Measurements from ENCODE around the gene RAB3D. TPM values are rescaled to one million over a fixed set of nuclear protein-coding genes. Genes with fewer than 3 reads are reported as not detected.

RAB3D gene
- total RNA-seq, 1 experiment from 2014 or later = 29.4 TPM

- Histone ChIP-seq H2BK15ac (ENCODE audit: low read depth, low read length) (no peak overlapping the region), H3K4me2 (ENCODE audit: insufficient read depth, insufficient read length, low read length) (no peak overlapping the region), H2AFZ (ENCODE audit: low read length) (no peak overlapping the region), H4K91ac (ENCODE audit: insufficient read length, low read depth, low read length) (no peak overlapping the region), H3K27me3 (ENCODE audit: insufficient read depth, low read length) (no peaks in the 10 kb centered on the region), H3K23ac (ENCODE audit: insufficient read length, low read depth, low read length) (no peak overlapping the region), H2AK5ac (ENCODE audit: insufficient read length, low read length) (no peak overlapping the region), H2BK5ac (ENCODE audit: insufficient read length, low read length) (no peak overlapping the region), H4K20me1 (ENCODE audit: control insufficient read depth, insufficient read depth, insufficient read length) (no peaks in the 10 kb centered on the region), H3K27ac (ENCODE audit: insufficient read length, low read depth, low read length) (no peak overlapping the region), H2BK12ac (ENCODE audit: insufficient read length, low read depth, low read length) (no peak overlapping the region), H3K18ac (ENCODE audit: insufficient read length, low read depth, low read length) (no peak overlapping the region), H2BK120ac (ENCODE audit: low read depth, low read length, poor library complexity, severe bottlenecking) (no peak overlapping the region), H4K5ac (ENCODE audit: insufficient read length, low read depth, low read length) (no peak overlapping the region), H3K79me1 (ENCODE audit: insufficient read depth, low read depth, low read length, poor library complexity, severe bottlenecking) (no peaks in the 10 kb centered on the region), H3K4ac (ENCODE audit: low read depth, low read length) (no peak overlapping the region), H2BK20ac (ENCODE audit: low read depth, low read length, poor library complexity, severe bottlenecking) (no peak overlapping the region), H4K8ac (replicated peaks; ENCODE audit: insufficient read length, low read depth, low read length) (no peak overlapping the region), H3T11ph (ENCODE audit: low read length) (no peak overlapping the region), H3K23me2 (ENCODE audit: insufficient read length, low read depth, low read length, poor library complexity, severe bottlenecking) (peaks cover 8% of the 10 kb centered on the region), H3K79me2 (ENCODE audit: insufficient read depth, low read length) (no peaks in the 10 kb centered on the region), H3K56ac (ENCODE audit: insufficient read length, low read depth, low read length) (no peak overlapping the region), H3K9ac (ENCODE audit: extremely low read depth, insufficient read length, low read length) (no peak overlapping the region), H3K9me3 (ENCODE audit: control insufficient read depth, low read depth, low read length) (no peaks in the 10 kb centered on the region), H3K4me1 (ENCODE audit: insufficient read depth, low read length) (no peaks in the 10 kb centered on the region; the same call in 1 of the 2 replicates), H3K14ac (ENCODE audit: insufficient read depth, low read length) (no peak overlapping the region)
- no peak for TF ChIP-seq CTCF (conservative IDR thresholded peaks at IDR 0.05)
- peaks cover 3 to 7% of the 10 kb centered on the region in 2 experiments; a peak in 3 of 5 replicates for H3K9me3 Mint-ChIP-seq
- DNase-seq = no peak
- peaks cover 19 to 22% of the 10 kb centered on the region in 2 experiments for H3K4me1 Mint-ChIP-seq
- H3K27ac Mint-ChIP-seq = no peak overlapping the region
- H3K4me3 Mint-ChIP-seq = no peak overlapping the region
- peaks cover 23% of the 10 kb centered on the region for H3K27me3 Mint-ChIP-seq (ENCODE audit: low read depth)
- WGBS (ENCODE audit: extremely low coverage, insufficient read length, low lambda C conversion rate) = no CpG with 5 or more reads among the region's 4 CpGs
- H3K36me3 Mint-ChIP-seq (ENCODE audit: insufficient read depth in 1 of 3, low read depth in 3 of 3) = peaks cover 0 to 8% (median 0%) of the 10 kb centered on the region in 3 experiments; a peak in 3 of 7 replicates
Observed at GRCh38 chr19:11349171-11349570, 9.7 kb upstream of the RAB3D start.

All from H9 (cell line).